Neural cell (in vitro differentiated cells): ENCODE data around the gene NPDC1. TPM values are rescaled to one million over a fixed set of nuclear protein-coding genes. Genes with fewer than 3 reads are reported as not detected.

Experiments
- H2AFZ ChIP-seq: fragments of 200-600, 300-800 bp; sonication (generic), shearing (Covaris generic); 2 replicates; pipeline ENCODE4 v1.6.0; 2014; ENCODE audit warnings: low read depth, mild to moderate bottlenecking, antibody characterized with exemption, low read length, moderate library complexity
- H3F3A ChIP-seq: fragments of 200-600 bp; shearing (Covaris generic); 2 replicates; pipeline ENCODE4 v1.6.1; 2016; ENCODE audit warnings: mild to moderate bottlenecking, moderate library complexity, mixed read lengths, antibody characterized with exemption, low read length; ENCODE audit not compliant: insufficient read depth, poor library complexity, severe bottlenecking
- H3K27ac ChIP-seq: fragments of 200-600, 300-800 bp; sonication (generic), shearing (Covaris generic); 2 replicates; pipeline ENCODE4 v1.5.1; 2014; ENCODE audit warnings: mild to moderate bottlenecking, low read length, moderate library complexity
- H3K27me3 ChIP-seq: fragments of 300-800, 200-600 bp; sonication (generic), shearing (Covaris generic); 2 replicates; pipeline ENCODE4 v1.6.0; 2014; ENCODE audit warnings: mild to moderate bottlenecking, low read depth, low read length, moderate library complexity; ENCODE audit not compliant: insufficient read depth
- H3K36me3 ChIP-seq: fragments of 300-800, 200-600 bp; sonication (generic), shearing (Covaris generic); 2 replicates; pipeline ENCODE4 v1.5.1; 2014; ENCODE audit warnings: mild to moderate bottlenecking, antibody characterized with exemption, low read length, moderate library complexity; ENCODE audit not compliant: insufficient read depth
- H3K4me2 ChIP-seq: fragments of 300-800, 200-600 bp; sonication (generic), shearing (Covaris generic); 2 replicates; pipeline ENCODE4 v1.6.0; 2014; ENCODE audit warnings: mild to moderate bottlenecking, low read length
- H3K4me3 ChIP-seq: fragments of 300-800, 200-600 bp; sonication (generic), shearing (Covaris generic); 2 replicates; pipeline ENCODE4 v1.5.1; 2014; ENCODE audit warnings: mild to moderate bottlenecking, low read length, moderate library complexity
- H3K79me2 ChIP-seq: fragments of 200-600 bp; shearing (Covaris generic); replicated peaks from 2 replicates; pipeline ENCODE4 v1.6.0; 2014; ENCODE audit warnings: mild to moderate bottlenecking, low read length, moderate library complexity; ENCODE audit not compliant: insufficient read depth
- H3K9ac ChIP-seq: fragments of 300-800, 200-600 bp; sonication (generic), shearing (Covaris generic); 2 replicates; pipeline ENCODE4 v1.6.1; 2016; ENCODE audit warnings: mild to moderate bottlenecking, low read length, mixed read lengths
- H3K9me2 ChIP-seq: fragments of 200-600 bp; shearing (Covaris generic); 2 replicates; pipeline ENCODE4 v1.6.1; 2016; ENCODE audit warnings: mild to moderate bottlenecking, low read length, mixed read lengths; ENCODE audit not compliant: insufficient read depth
- H3K9me3 ChIP-seq: fragments of 200-600, 300-800 bp; sonication (generic), shearing (Covaris generic); 2 replicates; pipeline ENCODE4 v1.6.1; 2016; ENCODE audit warnings: mild to moderate bottlenecking, mixed run types, low read length, moderate library complexity, mixed read lengths
- H4K20me1 ChIP-seq: fragments of 200-600 bp; shearing (Covaris generic); 2 replicates; pipeline ENCODE4 v1.6.1; 2016; ENCODE audit warnings: mild to moderate bottlenecking, mixed run types; ENCODE audit not compliant: insufficient read depth
- EP300 ChIP-seq: fragments of 450-650 bp; conservative IDR thresholded peaks from 2 replicates; pipeline ENCODE4 v1.6.1; 2014; ENCODE audit warnings: antibody characterized with exemption, mild to moderate bottlenecking, moderate library complexity; ENCODE audit not compliant: poor library complexity, severe bottlenecking
- EZH2 ChIP-seq: fragments of 200-600, 300-800 bp; shearing (Covaris generic), sonication (generic); IDR thresholded peaks from 2 replicates; pipeline ENCODE4 v1.6.1; 2014; ENCODE audit warnings: antibody characterized with exemption, low read length, borderline replicate concordance, mild to moderate bottlenecking; ENCODE audit not compliant: insufficient read depth, poor library complexity, severe bottlenecking
- MXI1 ChIP-seq: fragments of 450-650 bp; conservative IDR thresholded peaks from 2 replicates; pipeline ENCODE4 v1.6.1; 2014; ENCODE audit warnings: antibody characterized with exemption, mild to moderate bottlenecking; ENCODE audit not compliant: poor library complexity, severe bottlenecking
- POLR2AphosphoS5 ChIP-seq: IDR thresholded peaks from 2 replicates; pipeline ENCODE4 v1.6.1; 2012
- RAD21 ChIP-seq: fragments of 450-650 bp; conservative IDR thresholded peaks from 2 replicates; pipeline ENCODE4 v1.6.1; 2014; ENCODE audit warnings: antibody characterized with exemption, mild to moderate bottlenecking, moderate library complexity
- SMC3 ChIP-seq: fragments of 450-650 bp; conservative IDR thresholded peaks from 2 replicates; pipeline ENCODE4 v1.6.1; 2014; ENCODE audit warnings: antibody characterized with exemption, mild to moderate bottlenecking, moderate library complexity; ENCODE audit not compliant: poor library complexity
- TAF1 ChIP-seq: IDR thresholded peaks from 2 replicates; pipeline ENCODE4 v1.6.1; 2012; ENCODE audit warnings: low read depth
- polyA plus RNA-seq: library from polyadenylated mRNA; depleted of rRNA; stranded (reverse); fragments of >200 nt; gene quantifications from 2 replicates; pipeline ENCODE4 v1.2.3, GENCODE V29; 2014
- TF ChIP-seq, protein P1 (sequence below): fragments of 450-650 bp; IDR thresholded peaks from 2 replicates; pipeline ENCODE4 v1.5.1; 2014; ENCODE audit warnings: antibody characterized with exemption, mild to moderate bottlenecking, moderate library complexity; ENCODE audit not compliant: poor library complexity, severe bottlenecking
- TF ChIP-seq, protein P2 (sequence below): IDR thresholded peaks from 2 replicates; pipeline ENCODE4 v1.6.1; 2012; ENCODE audit warnings: borderline replicate concordance

NPDC1 gene
- polyA plus RNA-seq, 1 donor from 2014 or later = 161 TPM

DNA sequence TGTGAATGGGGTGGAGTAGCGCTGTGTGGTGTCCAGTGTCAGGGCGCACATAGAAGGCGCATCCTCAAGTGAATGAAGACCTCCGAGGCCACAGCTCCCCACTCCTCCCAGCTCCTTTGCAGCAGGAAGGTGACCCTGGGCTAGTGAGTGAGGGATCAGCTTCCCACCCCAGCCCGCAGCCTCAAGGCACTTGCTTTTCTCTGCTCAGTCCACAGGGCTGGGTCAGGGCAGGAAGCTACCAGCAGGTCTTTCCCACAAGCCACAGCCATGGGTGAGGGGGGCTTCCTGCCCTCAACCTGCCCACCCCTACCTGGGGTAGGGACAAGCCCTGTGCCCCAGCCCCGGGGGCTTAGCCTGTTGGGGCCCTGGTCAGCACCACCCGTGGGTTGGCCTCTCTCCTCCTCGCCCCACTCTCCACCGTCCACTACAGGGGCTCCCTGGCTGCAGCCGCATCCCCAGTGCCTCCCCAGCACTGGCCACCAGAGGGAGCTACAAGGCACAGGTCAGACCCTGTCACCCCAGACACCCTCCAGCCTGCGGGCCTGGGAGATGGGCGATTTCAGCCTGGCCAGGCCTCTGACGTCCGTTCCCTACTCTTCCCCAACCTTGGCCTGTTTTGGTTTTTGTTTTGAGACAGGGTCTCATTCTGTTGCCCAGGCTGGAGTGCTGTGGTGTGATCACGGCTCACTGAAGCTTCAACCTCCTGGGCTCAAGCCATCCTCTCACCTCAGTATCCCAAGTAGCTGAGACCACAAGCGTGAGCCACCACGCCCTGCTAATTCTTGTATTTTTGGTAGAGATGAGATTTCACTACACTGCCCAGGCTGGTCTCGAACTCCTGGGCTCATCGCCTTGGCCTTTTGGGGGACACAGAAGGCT is 16.7 kb downstream of the NPDC1 start:
- Histone ChIP-seq H3K36me3 (no peaks in the 10 kb centered on the region), H3K4me3 (peak overlapping the region; percentile 91), H3K27me3 (no peaks in the 10 kb centered on the region), H3K9ac (peak overlapping the region; percentile 86), H3F3A (no peaks in the 10 kb centered on the region), H3K9me2 (no peaks in the 10 kb centered on the region), H3K27ac (no peak overlapping the region), H3K9me3 (no peaks in the 10 kb centered on the region), H2AFZ (no peak overlapping the region), H3K4me2 (peak overlapping the region; percentile 70), H3K79me2 (peaks cover 5% of the 10 kb centered on the region), H4K20me1 (no peaks in the 10 kb centered on the region)
- no peak for TF ChIP-seq EZH2
- TF ChIP-seq, protein P1, sequence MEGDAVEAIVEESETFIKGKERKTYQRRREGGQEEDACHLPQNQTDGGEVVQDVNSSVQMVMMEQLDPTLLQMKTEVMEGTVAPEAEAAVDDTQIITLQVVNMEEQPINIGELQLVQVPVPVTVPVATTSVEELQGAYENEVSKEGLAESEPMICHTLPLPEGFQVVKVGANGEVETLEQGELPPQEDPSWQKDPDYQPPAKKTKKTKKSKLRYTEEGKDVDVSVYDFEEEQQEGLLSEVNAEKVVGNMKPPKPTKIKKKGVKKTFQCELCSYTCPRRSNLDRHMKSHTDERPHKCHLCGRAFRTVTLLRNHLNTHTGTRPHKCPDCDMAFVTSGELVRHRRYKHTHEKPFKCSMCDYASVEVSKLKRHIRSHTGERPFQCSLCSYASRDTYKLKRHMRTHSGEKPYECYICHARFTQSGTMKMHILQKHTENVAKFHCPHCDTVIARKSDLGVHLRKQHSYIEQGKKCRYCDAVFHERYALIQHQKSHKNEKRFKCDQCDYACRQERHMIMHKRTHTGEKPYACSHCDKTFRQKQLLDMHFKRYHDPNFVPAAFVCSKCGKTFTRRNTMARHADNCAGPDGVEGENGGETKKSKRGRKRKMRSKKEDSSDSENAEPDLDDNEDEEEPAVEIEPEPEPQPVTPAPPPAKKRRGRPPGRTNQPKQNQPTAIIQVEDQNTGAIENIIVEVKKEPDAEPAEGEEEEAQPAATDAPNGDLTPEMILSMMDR = peak; percentile 72

DNA sequence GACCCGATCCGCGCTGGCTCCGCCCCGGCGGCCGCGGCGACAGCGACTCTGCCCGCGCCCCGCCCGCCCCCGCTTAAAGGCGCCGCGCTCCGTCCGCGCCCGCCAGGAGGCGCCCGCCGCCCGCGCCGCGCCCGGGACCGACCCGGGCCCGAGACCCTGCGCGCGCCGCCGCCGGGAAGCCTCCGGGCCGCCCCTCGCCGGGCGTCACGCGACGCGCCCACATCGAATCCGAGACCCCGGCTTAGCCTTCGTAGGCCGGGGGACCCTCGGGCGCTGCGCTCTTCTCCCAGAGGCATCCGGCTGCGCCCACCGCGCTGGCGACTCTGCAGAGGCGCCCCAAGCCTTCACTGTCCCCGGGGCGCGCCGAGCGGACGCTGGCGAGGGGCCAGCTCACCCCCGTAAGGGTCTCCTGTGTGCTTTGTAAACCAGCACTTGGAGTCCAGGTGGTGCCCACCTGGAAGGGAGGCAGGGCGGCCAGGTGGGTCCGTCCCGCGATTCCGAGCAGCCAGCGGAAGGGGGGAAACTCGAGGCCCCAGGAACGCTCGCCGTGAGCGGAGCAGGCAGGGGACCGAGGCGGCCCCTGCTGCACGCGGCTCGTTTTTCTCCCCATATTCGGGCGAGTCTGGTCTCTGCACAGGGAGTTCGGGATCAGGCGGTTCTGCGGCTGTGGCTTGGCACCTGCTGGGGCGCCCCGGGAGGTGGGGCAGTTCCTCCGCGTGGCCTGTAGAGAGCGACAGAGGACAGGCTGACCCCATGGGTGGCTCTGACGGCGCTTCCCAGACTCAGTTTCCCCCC is 17.5 kb downstream of the NPDC1 start:
- no peaks in the 10 kb centered on the region for H3F3A ChIP-seq
- peak overlapping the region; percentile 91 for H3K4me3 ChIP-seq
- H3K36me3 ChIP-seq = no peaks in the 10 kb centered on the region
- TF ChIP-seq EP300 (no peak), POLR2AphosphoS5 (peak; percentile 14), MXI1 (peak; percentile 24), TAF1 (no peak), RAD21 (no peak), SMC3 (no peak), EZH2 (no peak)
- TF ChIP-seq, protein P2, sequence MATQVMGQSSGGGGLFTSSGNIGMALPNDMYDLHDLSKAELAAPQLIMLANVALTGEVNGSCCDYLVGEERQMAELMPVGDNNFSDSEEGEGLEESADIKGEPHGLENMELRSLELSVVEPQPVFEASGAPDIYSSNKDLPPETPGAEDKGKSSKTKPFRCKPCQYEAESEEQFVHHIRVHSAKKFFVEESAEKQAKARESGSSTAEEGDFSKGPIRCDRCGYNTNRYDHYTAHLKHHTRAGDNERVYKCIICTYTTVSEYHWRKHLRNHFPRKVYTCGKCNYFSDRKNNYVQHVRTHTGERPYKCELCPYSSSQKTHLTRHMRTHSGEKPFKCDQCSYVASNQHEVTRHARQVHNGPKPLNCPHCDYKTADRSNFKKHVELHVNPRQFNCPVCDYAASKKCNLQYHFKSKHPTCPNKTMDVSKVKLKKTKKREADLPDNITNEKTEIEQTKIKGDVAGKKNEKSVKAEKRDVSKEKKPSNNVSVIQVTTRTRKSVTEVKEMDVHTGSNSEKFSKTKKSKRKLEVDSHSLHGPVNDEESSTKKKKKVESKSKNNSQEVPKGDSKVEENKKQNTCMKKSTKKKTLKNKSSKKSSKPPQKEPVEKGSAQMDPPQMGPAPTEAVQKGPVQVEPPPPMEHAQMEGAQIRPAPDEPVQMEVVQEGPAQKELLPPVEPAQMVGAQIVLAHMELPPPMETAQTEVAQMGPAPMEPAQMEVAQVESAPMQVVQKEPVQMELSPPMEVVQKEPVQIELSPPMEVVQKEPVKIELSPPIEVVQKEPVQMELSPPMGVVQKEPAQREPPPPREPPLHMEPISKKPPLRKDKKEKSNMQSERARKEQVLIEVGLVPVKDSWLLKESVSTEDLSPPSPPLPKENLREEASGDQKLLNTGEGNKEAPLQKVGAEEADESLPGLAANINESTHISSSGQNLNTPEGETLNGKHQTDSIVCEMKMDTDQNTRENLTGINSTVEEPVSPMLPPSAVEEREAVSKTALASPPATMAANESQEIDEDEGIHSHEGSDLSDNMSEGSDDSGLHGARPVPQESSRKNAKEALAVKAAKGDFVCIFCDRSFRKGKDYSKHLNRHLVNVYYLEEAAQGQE = peak; percentile 17
- TF ChIP-seq, protein P1 = peak; percentile 36
- H3K9me2 ChIP-seq = no peaks in the 10 kb centered on the region
- peak overlapping the region; percentile 49 for H3K27ac ChIP-seq
- H3K9ac ChIP-seq = peak overlapping the region; percentile 86
- H3K27me3 ChIP-seq = no peaks in the 10 kb centered on the region
- no peaks in the 10 kb centered on the region for H3K9me3 ChIP-seq
- H3K4me2 ChIP-seq = peak overlapping the region; percentile 70
- H4K20me1 ChIP-seq = no peaks in the 10 kb centered on the region
- H3K79me2 ChIP-seq = peaks cover 5% of the 10 kb centered on the region
- H2AFZ ChIP-seq = peak overlapping the region; percentile 90
